SK-MEL-5 (cell line): ENCODE measurements around the gene CCDC149. TPM values are rescaled to one million over a fixed set of nuclear protein-coding genes. Genes with fewer than 3 reads are reported as not detected.

Experiments
- small RNA-seq, 2 experiments: library from RNA; depleted of rRNA; stranded (forward); fragments of <200 nt; gene quantifications; one replicate each; pipeline ENCODE3, GENCODE V24; 2014
- total RNA-seq: library from RNA; depleted of rRNA; stranded (reverse); fragments of >200 nt; shearing (Covaris generic); gene quantifications from 2 replicates; pipeline ENCODE4 v1.2.3, GENCODE V29; 2014; rRNA removed

The CCDC149 gene
- total RNA-seq, 1 experiment from 2014 or later = 0.45 TPM

Small RNA genes lying within 50 kb of the gene (small RNA-seq; reads per million reads assigned to genes)
- 0 to 0.05 reads per million in 2 experiments for gene AC006390.1

Other genes starting within 250 kb of the CCDC149 start
- gene SOD3, start 117.5 kb downstream of the CCDC149 start, total RNA-seq = not detected in 2 replicates
- 0.03 and 0.05 TPM in 2 replicates for gene LGI2, start 117.9 kb upstream of the CCDC149 start, total RNA-seq
- gene SEPSECS, start 247.4 kb upstream of the CCDC149 start, total RNA-seq = 6.9 and 8.4 TPM in 2 replicates